Mesendoderm (in vitro differentiated cells): ENCODE measurements around the gene MRPL1.

Source experiments
- DNase-seq: peaks from one replicate; pipeline ENCODE4 v3.0.0; 2013
- H2AK5ac ChIP-seq: 2 replicates; pipeline ENCODE4 v1.6.1; 2013; ENCODE audit warnings: low read length, inconsistent platforms
- H2BK120ac ChIP-seq: 2 replicates; pipeline ENCODE4 v1.6.1; 2013; ENCODE audit warnings: low read depth, mild to moderate bottlenecking, low read length, moderate library complexity, mixed read lengths
- H2BK15ac ChIP-seq: replicated peaks from 2 replicates; pipeline ENCODE4 v1.6.1; 2013; ENCODE audit warnings: low read depth, mild to moderate bottlenecking, moderate library complexity
- H2BK5ac ChIP-seq: 2 replicates; pipeline ENCODE4 v1.6.1; 2013; ENCODE audit warnings: low read length, inconsistent platforms
- H3K18ac ChIP-seq: 2 replicates; pipeline ENCODE4 v1.6.1; 2013; ENCODE audit warnings: mild to moderate bottlenecking, low read length, mixed read lengths
- H3K23ac ChIP-seq: one replicate; pipeline ENCODE4 v1.6.1; 2013; ENCODE audit warnings: low read length
- H3K27ac ChIP-seq: 2 replicates; pipeline ENCODE4 v1.5.1; 2013; ENCODE audit warnings: low read depth, mild to moderate bottlenecking, inconsistent platforms, low read length, moderate library complexity
- H3K27me3 ChIP-seq: 2 replicates; pipeline ENCODE4 v1.6.1; 2013; ENCODE audit warnings: low read length, control low read depth, mild to moderate bottlenecking, inconsistent platforms; ENCODE audit not compliant: insufficient read depth, poor library complexity
- H3K36me3 ChIP-seq: 2 replicates; pipeline ENCODE4 v1.6.1; 2013; ENCODE audit warnings: low read length, inconsistent platforms; ENCODE audit not compliant: control insufficient read depth, insufficient read depth
- H3K4ac ChIP-seq: one replicate; pipeline ENCODE4 v1.6.1; 2013; ENCODE audit warnings: low read depth, mild to moderate bottlenecking, low read length, moderate library complexity
- H3K4me1 ChIP-seq: 2 replicates; pipeline ENCODE4 v1.6.1; 2013; ENCODE audit warnings: low read depth, low read length, inconsistent platforms; ENCODE audit not compliant: control insufficient read depth
- H3K4me2 ChIP-seq: 2 replicates; pipeline ENCODE4 v1.6.1; 2013; ENCODE audit warnings: low read length
- H3K4me3 ChIP-seq: 2 replicates; pipeline ENCODE4 v1.5.1; 2013; ENCODE audit warnings: mild to moderate bottlenecking, low read length
- H3K56ac ChIP-seq: one replicate; pipeline ENCODE4 v1.6.1; 2013; ENCODE audit warnings: low read length
- H3K79me1 ChIP-seq: 2 replicates; pipeline ENCODE4 v1.6.1; 2013; ENCODE audit warnings: low read length, inconsistent platforms
- H3K79me2 ChIP-seq: 2 replicates; pipeline ENCODE4 v1.6.1; 2013; ENCODE audit warnings: mild to moderate bottlenecking, low read length; ENCODE audit not compliant: control insufficient read depth, insufficient read depth
- H3K9ac ChIP-seq: 2 replicates; pipeline ENCODE4 v1.6.1; 2013; ENCODE audit warnings: low read length, inconsistent platforms
- H4K5ac ChIP-seq: one replicate; pipeline ENCODE4 v1.6.1; 2013; ENCODE audit warnings: low read length
- H4K8ac ChIP-seq: one replicate; pipeline ENCODE4 v1.6.1; 2013; ENCODE audit warnings: low read depth, mild to moderate bottlenecking, control low read depth, low read length, moderate library complexity
- WGBS: extraction: QIAGEN DNeasy Blood & Tissue Kit; methylation state at CpG from one replicate; pipeline ENCODE4 v1.1.7; 2013; ENCODE audit warnings: low lambda C conversion rate, missing lambda C conversion rate; ENCODE audit not compliant: insufficient coverage; ENCODE audit errors: extremely low coverage; 5-methylcytosine and 5-hydroxymethylcytosine counted together

MRPL1 gene

DNA sequence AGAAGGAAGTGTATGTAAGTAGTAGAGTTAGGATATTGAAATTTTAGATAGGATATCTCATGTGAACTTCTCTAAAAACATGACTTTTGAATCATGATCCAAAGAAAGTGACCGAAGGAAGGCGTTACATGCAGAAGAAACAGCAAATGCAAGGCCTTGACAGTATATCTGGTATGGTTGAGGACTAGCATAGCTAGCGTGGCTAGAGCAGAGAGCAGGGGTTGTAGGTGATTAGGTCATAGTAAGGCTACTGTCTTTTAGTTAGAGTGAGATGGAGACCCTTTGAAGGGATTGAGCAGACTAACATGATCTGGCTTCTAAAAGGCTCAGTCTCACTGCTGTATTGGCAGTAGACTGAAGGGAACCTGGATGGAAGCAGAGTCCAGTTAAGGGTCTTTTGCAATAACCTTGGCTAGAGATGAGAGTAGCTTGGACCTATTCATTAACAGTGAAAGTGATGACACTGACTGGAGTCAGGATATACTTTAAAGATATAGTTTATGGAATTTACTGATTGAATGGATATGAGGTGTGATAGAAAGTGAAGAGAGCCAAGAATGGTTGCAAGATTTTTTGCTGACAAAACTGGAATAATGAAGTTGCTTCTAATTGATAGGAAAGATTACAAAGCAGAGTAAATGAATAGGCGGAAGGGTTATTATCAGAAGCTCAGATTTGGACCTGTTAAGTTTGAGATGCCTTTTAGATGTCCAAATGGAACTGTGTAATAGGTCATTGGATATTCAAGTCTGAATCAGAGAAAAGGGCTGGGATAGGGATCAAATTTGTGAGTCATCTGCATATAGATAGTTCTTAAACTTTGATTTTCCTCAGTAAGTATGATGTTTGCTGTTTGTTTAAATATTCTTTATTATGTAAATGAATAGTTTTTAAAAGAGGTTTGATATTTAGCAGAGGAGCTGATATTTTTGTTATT, 59.8 kb downstream of the MRPL1 start:
- Histone ChIP-seq H4K5ac (no peak overlapping the region), H3K9ac (no peak overlapping the region), H3K56ac (no peak overlapping the region), H3K79me1 (no peaks in the 10 kb centered on the region), H2BK5ac (no peak overlapping the region), H2BK15ac (no peak overlapping the region), H2AK5ac (no peak overlapping the region), H3K18ac (no peak overlapping the region), H3K23ac (no peak overlapping the region), H3K4ac (no peak overlapping the region), H3K27ac (no peak overlapping the region), H2BK120ac (no peak overlapping the region), H3K4me1 (no peaks in the 10 kb centered on the region), H3K79me2 (no peaks in the 10 kb centered on the region), H3K27me3 (no peaks in the 10 kb centered on the region), H3K4me2 (no peak overlapping the region), H4K8ac (no peak overlapping the region), H3K36me3 (no peaks in the 10 kb centered on the region), H3K4me3 (no peak overlapping the region)
- no CpG with 5 or more reads among the region's 4 CpGs for WGBS
- no peak for DNase-seq

DNA sequence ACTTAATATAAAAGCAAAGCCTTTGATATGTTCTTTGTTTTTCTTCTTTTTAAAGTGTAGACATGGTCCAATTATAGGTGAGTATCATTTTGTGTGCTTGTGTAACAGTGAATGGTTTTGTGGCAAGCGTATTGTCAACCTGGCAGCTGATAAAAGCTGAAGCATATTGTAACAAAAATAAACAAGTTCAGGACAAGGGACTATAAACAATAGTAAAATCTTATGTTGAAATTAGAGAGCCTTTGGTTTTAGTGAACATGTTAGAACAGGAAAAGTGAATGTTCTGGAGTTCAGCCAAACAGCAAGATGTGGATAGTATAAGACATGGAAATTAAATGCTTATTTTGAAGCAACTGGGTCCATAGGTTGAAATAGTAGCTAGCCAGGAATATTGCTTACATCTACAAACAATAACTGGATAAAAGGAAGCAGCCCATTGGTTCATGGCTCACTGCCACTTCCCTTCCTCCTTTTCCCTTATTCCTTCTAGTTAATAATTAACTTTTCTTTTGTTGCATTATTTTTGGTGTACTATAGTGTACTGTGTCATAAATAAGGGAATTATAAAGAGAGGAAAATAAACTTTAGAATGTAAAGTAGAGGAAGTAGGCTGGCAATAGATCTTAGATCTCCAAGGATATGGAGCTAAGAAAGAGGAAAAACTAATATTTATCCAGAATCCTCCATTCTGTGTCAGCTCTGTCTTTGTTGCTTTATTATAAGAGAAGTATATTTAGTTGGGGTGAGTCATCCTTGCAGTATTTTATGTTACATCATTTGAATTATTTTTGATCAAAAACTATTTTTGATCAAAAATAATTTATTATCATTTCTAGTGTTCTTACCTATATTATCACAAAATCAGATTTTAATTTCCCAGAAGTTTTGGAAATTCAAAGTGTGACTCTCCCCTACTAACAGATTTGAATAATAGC, 65.6 kb downstream of the MRPL1 start:
- Histone ChIP-seq H2AK5ac (no peak overlapping the region), H3K79me1 (no peaks in the 10 kb centered on the region), H4K5ac (no peak overlapping the region), H3K4ac (no peak overlapping the region), H3K36me3 (no peaks in the 10 kb centered on the region), H3K23ac (no peak overlapping the region), H3K4me3 (no peak overlapping the region), H3K9ac (no peak overlapping the region), H3K4me2 (no peak overlapping the region), H3K27me3 (no peaks in the 10 kb centered on the region), H2BK15ac (no peak overlapping the region), H3K27ac (no peak overlapping the region), H2BK120ac (no peak overlapping the region), H4K8ac (no peak overlapping the region), H3K79me2 (no peaks in the 10 kb centered on the region), H3K4me1 (no peaks in the 10 kb centered on the region), H2BK5ac (no peak overlapping the region), H3K18ac (no peak overlapping the region), H3K56ac (no peak overlapping the region)
- no CpG with 5 or more reads among the region's 1 CpG for WGBS
- DNase-seq = no peak

DNA sequence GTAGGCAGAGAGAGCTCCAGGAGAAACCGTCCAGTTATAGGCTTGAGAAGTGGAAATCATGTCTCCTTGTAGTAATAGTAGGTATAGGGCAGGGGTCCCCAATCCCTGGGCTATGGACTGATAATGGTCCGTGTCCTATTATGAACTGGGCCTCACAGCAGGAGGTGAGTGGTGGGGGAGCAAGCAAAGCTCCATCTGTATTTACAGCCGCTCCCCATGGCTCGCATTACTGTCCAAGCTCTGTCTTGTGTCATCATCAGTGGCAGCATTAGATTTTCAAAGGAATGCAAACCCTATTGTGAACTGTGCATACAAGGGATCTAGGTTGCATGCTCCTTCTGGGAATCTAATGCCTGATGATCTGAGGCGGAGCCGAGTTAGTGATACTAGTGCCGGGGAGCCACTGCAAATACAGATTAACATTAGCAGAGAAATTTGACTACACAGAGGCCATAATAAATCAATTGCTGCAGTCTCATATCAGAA, 67.6 kb downstream of the MRPL1 start:
- Histone ChIP-seq H3K56ac (no peak overlapping the region), H3K27ac (no peak overlapping the region), H3K4ac (no peak overlapping the region), H3K36me3 (no peaks in the 10 kb centered on the region), H3K79me2 (no peaks in the 10 kb centered on the region), H4K5ac (no peak overlapping the region), H3K4me1 (no peaks in the 10 kb centered on the region), H2AK5ac (no peak overlapping the region), H3K4me3 (no peak overlapping the region), H3K23ac (no peak overlapping the region), H3K18ac (no peak overlapping the region), H3K27me3 (no peaks in the 10 kb centered on the region), H2BK15ac (no peak overlapping the region), H3K79me1 (no peaks in the 10 kb centered on the region), H3K4me2 (no peak overlapping the region), H4K8ac (no peak overlapping the region), H3K9ac (no peak overlapping the region), H2BK5ac (no peak overlapping the region), H2BK120ac (no peak overlapping the region)
- no peak for DNase-seq
- no CpG with 5 or more reads among the region's 7 CpGs for WGBS

DNA sequence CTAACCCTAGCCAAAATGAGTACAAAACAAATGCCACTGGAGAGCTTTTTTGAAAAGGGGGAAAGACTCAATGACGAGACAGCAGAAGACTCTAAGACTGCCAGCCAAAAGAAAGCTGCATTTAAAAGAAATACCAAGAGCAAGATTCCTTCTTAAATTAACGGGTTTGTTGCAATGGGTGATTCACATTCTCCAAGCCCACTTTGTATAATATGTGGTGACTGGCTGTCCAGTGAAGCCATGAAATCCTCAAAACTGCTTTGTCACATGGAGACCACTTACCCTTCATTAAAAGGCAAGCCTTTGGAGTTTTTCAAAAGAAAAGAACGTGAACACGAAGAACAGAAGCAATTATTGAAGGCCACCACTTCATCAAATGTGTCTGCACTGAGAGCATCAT, 68.2 kb downstream of the MRPL1 start:
- Histone ChIP-seq H4K8ac (no peak overlapping the region), H3K4me1 (no peaks in the 10 kb centered on the region), H3K23ac (no peak overlapping the region), H2AK5ac (no peak overlapping the region), H2BK5ac (no peak overlapping the region), H3K27ac (no peak overlapping the region), H3K79me1 (no peaks in the 10 kb centered on the region), H3K18ac (no peak overlapping the region), H2BK120ac (no peak overlapping the region), H3K56ac (no peak overlapping the region), H3K4me3 (no peak overlapping the region), H3K9ac (no peak overlapping the region), H3K27me3 (no peaks in the 10 kb centered on the region), H3K4ac (no peak overlapping the region), H3K4me2 (no peak overlapping the region), H3K79me2 (no peaks in the 10 kb centered on the region), H3K36me3 (no peaks in the 10 kb centered on the region), H4K5ac (no peak overlapping the region), H2BK15ac (no peak overlapping the region)
- no peak for DNase-seq
- no CpG with 5 or more reads among the region's 4 CpGs for WGBS

DNA sequence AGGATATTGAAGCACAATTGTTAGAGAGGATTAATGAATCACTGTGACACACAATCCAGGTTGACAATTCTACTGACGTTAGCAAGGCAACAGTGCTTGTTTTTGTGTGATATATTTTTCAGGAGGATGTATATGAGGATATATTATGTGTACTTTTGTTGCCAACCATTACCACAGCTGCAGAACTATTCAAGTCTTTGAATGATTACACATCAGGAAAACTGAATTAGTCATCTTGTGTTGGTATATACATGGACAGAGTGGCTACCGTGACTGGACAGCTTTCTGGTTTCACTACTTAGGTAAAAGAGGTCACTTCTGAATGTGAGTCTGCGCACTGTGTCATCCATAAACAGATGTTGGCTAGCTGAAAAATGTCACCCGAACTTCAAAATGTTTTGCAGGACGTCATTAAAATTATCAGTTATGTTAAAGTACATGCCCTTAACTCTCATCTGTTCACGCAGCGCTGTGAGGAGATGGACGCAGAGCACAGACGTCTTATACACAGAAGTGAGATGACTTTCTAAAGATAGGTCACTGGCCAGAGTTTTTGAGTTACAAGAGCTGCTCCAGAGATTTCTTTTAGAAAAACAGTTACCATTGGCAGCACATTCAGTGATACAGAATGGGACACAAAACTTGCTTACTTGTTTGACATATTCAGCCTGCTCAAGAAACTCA, 69.0 kb downstream of the MRPL1 start:
- H4K8ac ChIP-seq = no peak overlapping the region
- no peak overlapping the region for H2BK120ac ChIP-seq
- H3K27ac ChIP-seq = no peak overlapping the region
- H2BK15ac ChIP-seq = no peak overlapping the region
- H3K4me3 ChIP-seq = no peak overlapping the region
- no peaks in the 10 kb centered on the region for H3K79me2 ChIP-seq
- no peaks in the 10 kb centered on the region for H3K4me1 ChIP-seq
- H3K4ac ChIP-seq = no peak overlapping the region
- no peaks in the 10 kb centered on the region for H3K36me3 ChIP-seq
- no peak overlapping the region for H3K4me2 ChIP-seq
- no peak overlapping the region for H4K5ac ChIP-seq
- H3K56ac ChIP-seq = no peak overlapping the region
- H2BK5ac ChIP-seq = no peak overlapping the region
- no peak overlapping the region for H3K9ac ChIP-seq
- no peaks in the 10 kb centered on the region for H3K79me1 ChIP-seq
- no peak overlapping the region for H3K18ac ChIP-seq
- no peaks in the 10 kb centered on the region for H3K27me3 ChIP-seq
- no CpG with 5 or more reads among the region's 9 CpGs for WGBS
- H2AK5ac ChIP-seq = no peak overlapping the region
- DNase-seq = no peak
- no peak overlapping the region for H3K23ac ChIP-seq
